HUES48 (cell line): Measurements from ENCODE around the gene NRCAM.
A peak's percentile ranks its signal among the peaks of the same experiment; 100 is the strongest.
"Not testable (repeated sequence)": the region's sequence is repeated elsewhere in the genome, so short reads cannot be mapped to it uniquely, and the experiment has no call there.

Experiments used
- H3K27ac ChIP-seq: one replicate; pipeline ENCODE4 v1.7.0; 2013; ENCODE audit warnings: low read depth, low read length, inconsistent platforms
- H3K27me3 ChIP-seq: 2 replicates; pipeline ENCODE4 v1.6.1; 2013; ENCODE audit warnings: mild to moderate bottlenecking, low read length; ENCODE audit not compliant: control insufficient read depth, insufficient read depth
- H3K36me3 ChIP-seq: 2 replicates; pipeline ENCODE4 v1.6.1; 2013; ENCODE audit warnings: low read length; ENCODE audit not compliant: control insufficient read depth, insufficient read depth
- H3K4me1 ChIP-seq: 2 replicates; pipeline ENCODE4 v1.6.1; 2013; ENCODE audit warnings: mild to moderate bottlenecking, low read length; ENCODE audit not compliant: control insufficient read depth, insufficient read depth
- H3K4me3 ChIP-seq: 2 replicates; pipeline ENCODE4 v1.5.1; 2013; ENCODE audit warnings: mild to moderate bottlenecking, low read depth, low read length
- H3K9ac ChIP-seq: 2 replicates; pipeline ENCODE4 v1.6.1; 2013; ENCODE audit warnings: mild to moderate bottlenecking, low read depth, low read length, moderate library complexity
- H3K9me3 ChIP-seq: 2 replicates; pipeline ENCODE4 v1.6.1; 2013; ENCODE audit warnings: low read length; ENCODE audit not compliant: control insufficient read depth, insufficient read depth

NRCAM gene

DNA sequence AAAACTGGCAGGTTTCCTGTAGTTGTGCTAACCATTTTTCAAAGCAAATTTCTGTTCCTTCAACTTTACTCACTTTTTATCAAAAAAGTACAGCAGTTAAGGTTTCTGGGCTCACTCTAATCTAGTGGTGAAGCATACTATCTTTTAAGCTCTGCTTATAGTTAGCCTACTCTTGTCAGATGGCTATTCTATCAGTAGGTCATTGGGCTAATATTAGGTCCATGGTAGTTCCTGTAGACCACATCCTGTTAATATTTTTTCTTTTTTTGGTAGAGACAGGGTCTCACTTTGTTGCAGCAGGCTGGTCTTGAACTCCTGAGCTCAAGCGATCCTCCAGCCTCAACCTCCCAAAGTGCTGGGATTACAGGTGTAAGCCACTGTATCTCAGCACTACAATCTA, 27.9 kb upstream of the NRCAM start:
- Histone ChIP-seq H3K9me3 (no peaks in the 10 kb centered on the region), H3K36me3 (peaks cover 6% of the 10 kb centered on the region; the same call in 1 of the 2 replicates), H3K9ac (no peak overlapping the region), H3K27me3 (no peaks in the 10 kb centered on the region), H3K4me1 (no peaks in the 10 kb centered on the region), H3K27ac (no peak overlapping the region), H3K4me3 (no peak overlapping the region)

DNA sequence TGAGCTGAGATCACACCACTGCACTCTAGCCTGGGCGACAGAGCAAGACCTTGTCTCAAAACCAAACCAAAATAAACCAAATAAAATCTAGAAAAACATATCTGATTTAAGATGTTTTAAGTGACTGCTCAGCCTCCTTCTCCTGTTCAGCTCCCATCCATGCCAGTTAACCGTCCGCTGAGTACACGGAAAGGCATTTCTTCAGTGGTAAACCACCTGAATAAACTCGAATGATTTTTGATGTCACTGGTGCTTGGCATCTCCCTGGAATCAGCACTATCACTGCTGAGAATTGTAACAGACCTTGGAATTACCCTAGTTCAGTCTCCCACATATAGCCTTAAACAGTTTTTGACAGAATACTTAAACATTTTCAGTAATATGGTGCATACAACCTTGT, 24.1 kb upstream of the NRCAM start:
- Histone ChIP-seq H3K36me3 (0 out of 2 replicates have a peak, but pooled peaks cover 6% of the 10 kb centered on the region), H3K4me3 (no peak overlapping the region), H3K9me3 (no peaks in the 10 kb centered on the region), H3K27ac (no peak overlapping the region), H3K27me3 (no peaks in the 10 kb centered on the region), H3K4me1 (no peaks in the 10 kb centered on the region), H3K9ac (no peak overlapping the region)

DNA sequence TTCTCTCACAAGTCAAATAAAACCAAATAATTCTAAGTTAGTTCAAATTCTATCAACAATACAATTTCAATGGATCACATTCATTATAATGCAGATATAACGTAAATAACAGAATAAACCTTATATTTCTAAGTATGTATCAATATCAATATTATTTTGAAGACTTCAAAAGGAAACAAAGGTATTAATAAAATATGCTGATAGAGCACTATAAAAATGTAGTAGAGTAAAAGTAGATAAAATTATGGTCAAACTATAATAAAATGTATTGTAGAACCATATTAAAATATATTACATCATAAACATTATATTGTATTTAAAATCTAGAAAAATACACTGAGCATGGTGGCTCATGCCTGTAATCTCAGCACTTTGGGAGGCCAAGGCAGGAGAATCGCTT, 23.5 kb upstream of the NRCAM start:
- H3K36me3 ChIP-seq = 0 out of 2 replicates have a peak, but pooled peaks cover 6% of the 10 kb centered on the region
- no peaks in the 10 kb centered on the region for H3K9me3 ChIP-seq
- no peaks in the 10 kb centered on the region for H3K27me3 ChIP-seq
- no peak overlapping the region for H3K4me3 ChIP-seq
- H3K27ac ChIP-seq = no peak overlapping the region
- no peaks in the 10 kb centered on the region for H3K4me1 ChIP-seq
- H3K9ac ChIP-seq = no peak overlapping the region

DNA sequence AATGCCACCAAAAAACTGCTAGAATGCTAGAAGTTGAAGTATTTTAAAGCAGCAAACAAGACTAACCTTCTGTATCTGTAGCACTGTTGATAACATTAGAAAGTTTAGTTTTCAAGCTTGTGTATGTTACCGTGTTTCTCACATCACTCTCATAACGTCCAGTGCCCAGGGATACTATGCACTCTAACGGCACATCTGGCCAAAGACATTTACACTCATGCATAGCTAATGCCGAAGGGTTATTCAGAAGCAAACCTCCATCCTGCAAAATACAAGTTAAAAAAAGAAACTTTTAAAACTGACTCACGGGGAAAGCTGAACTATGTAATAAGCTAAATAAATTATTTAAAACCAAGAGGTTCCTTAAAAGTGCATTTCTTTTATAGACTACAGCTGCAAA, 22.9 kb upstream of the NRCAM start:
- Histone ChIP-seq H3K4me1 (no peaks in the 10 kb centered on the region), H3K36me3 (0 out of 2 replicates have a peak, but pooled peaks cover 6% of the 10 kb centered on the region), H3K27me3 (no peaks in the 10 kb centered on the region), H3K9ac (no peak overlapping the region), H3K4me3 (no peak overlapping the region), H3K9me3 (no peaks in the 10 kb centered on the region), H3K27ac (no peak overlapping the region)

DNA sequence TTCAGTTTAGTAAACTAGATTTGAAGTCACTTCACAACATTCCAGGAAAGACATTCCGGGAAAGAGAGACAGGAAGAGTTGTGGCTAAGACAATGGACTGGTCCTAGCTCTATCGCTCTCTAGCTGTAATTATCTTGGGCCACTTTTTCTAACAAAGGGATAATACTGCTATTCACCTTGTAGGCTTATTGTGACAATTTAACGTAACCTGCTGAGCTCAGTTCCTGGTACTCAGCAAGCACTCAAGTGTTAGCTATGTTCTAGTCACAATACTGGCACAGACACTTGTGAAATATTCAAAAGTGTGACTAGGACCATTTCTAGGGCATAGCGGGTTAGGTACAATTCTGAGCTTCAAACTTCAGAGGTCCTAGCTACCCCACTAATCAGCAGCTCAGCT, 12.0 kb upstream of the NRCAM start:
- H3K27ac ChIP-seq = peak overlapping the region; percentile 2
- H3K9me3 ChIP-seq = no peaks in the 10 kb centered on the region

DNA sequence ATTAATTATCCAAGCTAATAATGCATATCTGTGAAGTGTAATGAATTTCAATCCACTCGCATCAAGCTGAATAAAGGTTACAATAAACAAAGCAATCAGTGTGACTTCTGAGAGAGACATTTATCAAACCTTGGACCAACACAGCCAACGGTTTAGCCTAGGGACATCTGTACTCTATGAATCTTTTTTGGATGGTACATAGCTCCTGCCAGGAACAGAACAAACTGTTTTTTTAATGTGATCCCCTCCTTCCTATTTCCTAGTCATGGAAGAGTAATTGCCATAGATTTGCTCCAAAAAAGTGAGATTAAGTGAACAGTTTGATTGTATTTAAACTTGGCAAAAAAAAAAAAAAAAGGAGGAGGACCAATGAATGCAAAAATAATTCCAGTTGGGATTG, 11.2 kb upstream of the NRCAM start:
- Histone ChIP-seq H3K9ac (no peak overlapping the region), H3K4me3 (no peak overlapping the region), H3K9me3 (no peaks in the 10 kb centered on the region), H3K36me3 (no peaks in the 10 kb centered on the region), H3K4me1 (no peaks in the 10 kb centered on the region; the same call in 1 of the 2 replicates), H3K27ac (no peak overlapping the region), H3K27me3 (no peaks in the 10 kb centered on the region)

More for the DNA sequence above, 12.0 kb upstream of the NRCAM start:
- Histone ChIP-seq H3K9ac (no peak overlapping the region), H3K27me3 (no peaks in the 10 kb centered on the region), H3K36me3 (no peaks in the 10 kb centered on the region), H3K4me1 (no peaks in the 10 kb centered on the region; the same call in 1 of the 2 replicates), H3K4me3 (no peak overlapping the region)

DNA sequence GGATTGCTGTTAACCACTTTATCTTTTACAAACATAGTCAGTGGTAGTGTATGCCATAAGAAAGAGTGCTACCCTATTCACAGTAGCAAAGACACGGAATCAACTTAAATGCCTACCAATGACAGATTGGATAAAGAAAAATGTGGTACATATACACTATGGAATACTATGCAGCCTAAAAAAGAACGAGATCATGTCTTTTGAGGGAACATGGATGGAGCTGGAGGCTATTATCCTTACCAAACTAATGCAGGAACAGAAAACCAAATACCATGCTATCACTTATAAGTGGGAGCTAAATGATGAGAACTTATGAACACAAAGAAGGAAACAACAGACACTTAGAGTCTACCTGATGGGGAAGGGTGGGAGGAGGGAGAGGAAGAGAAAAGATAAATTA, 10.1 kb upstream of the NRCAM start:
- H3K9ac ChIP-seq, H3K9me3 ChIP-seq, H3K4me1 ChIP-seq: not testable (repeated sequence)

DNA sequence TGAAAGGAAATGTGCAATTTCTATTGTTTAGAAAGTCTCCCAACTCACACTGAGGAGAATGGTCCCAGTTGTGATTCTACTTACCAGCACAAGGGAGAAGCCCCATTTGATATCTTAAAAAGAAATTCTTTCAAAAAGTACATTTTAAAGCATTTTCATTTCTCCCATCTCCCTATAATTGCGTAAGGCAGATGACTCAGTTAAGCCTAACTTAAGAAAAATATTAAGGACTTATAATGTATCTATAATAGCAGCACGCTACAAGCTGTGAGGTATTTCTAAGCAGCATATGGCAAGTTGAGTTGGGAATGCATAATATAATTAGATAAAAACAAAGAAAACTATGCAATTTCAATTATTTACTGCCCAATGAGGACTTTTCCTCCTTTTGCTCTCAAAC, 8.5 kb upstream of the NRCAM start:
- Histone ChIP-seq H3K4me1 (no peaks in the 10 kb centered on the region; the same call in 1 of the 2 replicates), H3K27ac (no peak overlapping the region), H3K9me3 (no peaks in the 10 kb centered on the region), H3K36me3 (no peaks in the 10 kb centered on the region), H3K27me3 (no peaks in the 10 kb centered on the region), H3K4me3 (no peak overlapping the region), H3K9ac (no peak overlapping the region)

More for the DNA sequence above, 10.1 kb upstream of the NRCAM start:
- not testable (repeated sequence) for H3K27me3 ChIP-seq, H3K36me3 ChIP-seq, H3K27ac ChIP-seq, H3K4me3 ChIP-seq

DNA sequence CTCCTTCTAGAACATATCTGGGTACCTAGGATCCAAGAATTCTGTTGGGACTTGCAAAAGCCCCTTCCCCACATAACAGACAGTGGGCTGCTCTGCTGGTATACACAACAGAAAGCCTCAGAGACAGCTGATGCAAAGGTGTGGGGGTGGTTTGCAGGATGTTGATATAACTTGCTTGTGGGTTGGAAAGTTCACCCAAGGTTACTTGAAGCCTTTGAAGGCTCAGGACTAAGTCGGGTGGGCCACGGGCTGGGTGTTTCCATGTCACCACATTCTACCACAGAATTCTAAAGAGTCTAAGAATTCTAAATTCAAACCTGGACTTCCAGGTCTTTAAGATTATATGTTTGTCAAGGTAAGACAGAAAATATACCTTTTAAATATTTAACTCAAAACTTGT, 7.4 kb upstream of the NRCAM start:
- Histone ChIP-seq H3K4me3 (no peak overlapping the region), H3K27me3 (peaks cover 8% of the 10 kb centered on the region), H3K36me3 (no peaks in the 10 kb centered on the region), H3K9ac (no peak overlapping the region), H3K27ac (no peak overlapping the region), H3K9me3 (no peaks in the 10 kb centered on the region), H3K4me1 (no peaks in the 10 kb centered on the region; the same call in 1 of the 2 replicates)

DNA sequence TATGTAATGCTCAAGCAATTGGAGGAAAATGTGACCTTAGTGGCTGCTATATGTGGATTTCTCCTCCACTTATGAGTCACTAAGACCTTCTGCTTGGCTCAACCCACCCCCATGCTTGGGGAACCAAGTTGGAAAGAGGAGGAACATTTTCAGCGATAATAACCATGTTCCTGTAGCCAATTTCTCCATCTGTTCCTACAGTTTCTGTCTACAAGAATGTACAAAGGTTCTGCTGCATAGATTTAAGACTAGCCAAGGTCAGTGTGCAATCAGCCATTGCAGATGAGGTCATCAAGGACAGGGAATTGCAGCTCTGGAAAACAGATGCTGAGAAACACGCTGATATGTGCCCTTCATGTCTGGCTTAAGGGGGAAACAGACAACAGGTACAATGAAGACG, 5.6 kb upstream of the NRCAM start:
- no peak overlapping the region for H3K27ac ChIP-seq
- H3K4me1 ChIP-seq = peaks cover 5% of the 10 kb centered on the region; the same call in 1 of the 2 replicates
- H3K27me3 ChIP-seq = peaks cover 26% of the 10 kb centered on the region
- H3K9ac ChIP-seq = no peak overlapping the region
- no peaks in the 10 kb centered on the region for H3K9me3 ChIP-seq
- no peaks in the 10 kb centered on the region for H3K36me3 ChIP-seq
- H3K4me3 ChIP-seq = no peak overlapping the region

DNA sequence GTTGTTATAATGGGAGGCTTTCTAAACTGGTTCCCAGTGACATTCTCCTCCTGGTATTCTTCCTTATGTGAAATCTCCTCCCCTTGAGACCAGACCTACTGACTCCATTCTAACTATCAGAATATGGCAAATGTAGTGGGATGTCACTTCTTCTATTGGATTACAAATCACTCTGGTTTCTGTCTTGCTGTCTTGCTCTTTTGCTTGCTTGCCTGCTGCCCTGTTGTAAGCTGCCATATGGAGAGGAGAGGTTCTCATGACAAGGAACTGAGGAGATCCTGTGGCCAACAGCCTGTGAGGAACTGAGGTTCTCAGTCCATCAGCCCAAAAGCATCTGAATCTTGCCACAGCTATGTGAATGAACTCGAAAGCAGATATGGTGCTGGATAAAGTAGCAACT, 4.7 kb upstream of the NRCAM start:
- Histone ChIP-seq H3K27ac (no peak overlapping the region), H3K4me3 (no peak overlapping the region), H3K36me3 (no peaks in the 10 kb centered on the region), H3K9me3 (no peaks in the 10 kb centered on the region), H3K9ac (no peak overlapping the region), H3K4me1 (peaks cover 5% of the 10 kb centered on the region; the same call in 1 of the 2 replicates), H3K27me3 (peaks cover 29% of the 10 kb centered on the region)
